ENCODE data around the gene OBSCN. TPM values are rescaled to one million over a fixed set of nuclear protein-coding genes. Genes with fewer than 3 reads are reported as not detected.
"Not testable (repeated sequence)": the region's sequence is repeated elsewhere in the genome, so short reads cannot be mapped to it uniquely, and the experiment has no call there.

The OBSCN gene
- total RNA-seq, 1 donor from 2014 or later, result 25.7 TPM

GRCh38 chr1:228240411-228241240 is 32.8 kb downstream of the OBSCN start:
- peaks cover 5% of the 10 kb centered on the region for H3K27me3 Mint-ChIP-seq (ENCODE audit: unreplicated experiment)
- no peak overlapping the region for H3K27ac Mint-ChIP-seq (ENCODE audit: unreplicated experiment)
- H3K9me3 Mint-ChIP-seq (ENCODE audit: unreplicated experiment), result peaks cover 14% of the 10 kb centered on the region
- no peak overlapping the region for H3K4me3 Mint-ChIP-seq (ENCODE audit: unreplicated experiment)
- H3K4me1 Mint-ChIP-seq (ENCODE audit: low read depth, unreplicated experiment), result no peaks in the 10 kb centered on the region
- no peak for TF ChIP-seq CTCF (IDR thresholded peaks at IDR 0.05; ENCODE audit: partially characterized antibody, unreplicated experiment)
- no peak for DNase-seq
- peaks cover 61% of the 10 kb centered on the region for H3K36me3 Mint-ChIP-seq (ENCODE audit: unreplicated experiment)

GRCh38 chr1:228241259-228241658 is 33.4 kb downstream of the OBSCN start:
- no peak overlapping the region for H3K4me3 Mint-ChIP-seq (ENCODE audit: unreplicated experiment)
- no peak for TF ChIP-seq CTCF (IDR thresholded peaks at IDR 0.05; ENCODE audit: partially characterized antibody, unreplicated experiment)
- peaks cover 7% of the 10 kb centered on the region for H3K27me3 Mint-ChIP-seq (ENCODE audit: unreplicated experiment)
- H3K27ac Mint-ChIP-seq (ENCODE audit: unreplicated experiment), result no peak overlapping the region
- H3K4me1 Mint-ChIP-seq (ENCODE audit: low read depth, unreplicated experiment), result no peaks in the 10 kb centered on the region
- no peak for DNase-seq
- H3K36me3 Mint-ChIP-seq (ENCODE audit: unreplicated experiment), result peaks cover 64% of the 10 kb centered on the region
- H3K9me3 Mint-ChIP-seq (ENCODE audit: unreplicated experiment), result peaks cover 15% of the 10 kb centered on the region

- no peak for DNase-seq
- Mint-ChIP-seq H3K4me1 (ENCODE audit: low read depth, unreplicated experiment) (no peaks in the 10 kb centered on the region), H3K9me3 (ENCODE audit: unreplicated experiment) (peaks cover 17% of the 10 kb centered on the region), H3K27ac (ENCODE audit: unreplicated experiment) (no peak overlapping the region), H3K4me3 (ENCODE audit: unreplicated experiment) (no peak overlapping the region), H3K27me3 (ENCODE audit: unreplicated experiment) (peaks cover 9% of the 10 kb centered on the region), H3K36me3 (ENCODE audit: unreplicated experiment) (peaks cover 59% of the 10 kb centered on the region)
- no peak for TF ChIP-seq CTCF (IDR thresholded peaks at IDR 0.05; ENCODE audit: partially characterized antibody, unreplicated experiment)
Observed at GRCh38 chr1:228242409-228242808, 34.6 kb downstream of the OBSCN start.

GRCh38 chr1:228243093-228243492 is 35.2 kb downstream of the OBSCN start:
- H3K4me3 Mint-ChIP-seq (ENCODE audit: unreplicated experiment), result no peak overlapping the region
- no peaks in the 10 kb centered on the region for H3K4me1 Mint-ChIP-seq (ENCODE audit: low read depth, unreplicated experiment)
- no peak for DNase-seq
- peaks cover 17% of the 10 kb centered on the region for H3K9me3 Mint-ChIP-seq (ENCODE audit: unreplicated experiment)
- H3K36me3 Mint-ChIP-seq (ENCODE audit: unreplicated experiment), result peaks cover 59% of the 10 kb centered on the region
- H3K27me3 Mint-ChIP-seq (ENCODE audit: unreplicated experiment), result peaks cover 9% of the 10 kb centered on the region
- no peak for TF ChIP-seq CTCF (IDR thresholded peaks at IDR 0.05; ENCODE audit: partially characterized antibody, unreplicated experiment)
- H3K27ac Mint-ChIP-seq (ENCODE audit: unreplicated experiment), result no peak overlapping the region

- H3K4me1 Mint-ChIP-seq (ENCODE audit: low read depth, unreplicated experiment); H3K4me3 Mint-ChIP-seq (ENCODE audit: unreplicated experiment); H3K27me3 Mint-ChIP-seq (ENCODE audit: unreplicated experiment); H3K27ac Mint-ChIP-seq (ENCODE audit: unreplicated experiment); DNase-seq: not testable (repeated sequence)
- H3K36me3 Mint-ChIP-seq (ENCODE audit: unreplicated experiment), result peaks cover 53% of the 10 kb centered on the region
- H3K9me3 Mint-ChIP-seq (ENCODE audit: unreplicated experiment), result peaks cover 17% of the 10 kb centered on the region
Observed at GRCh38 chr1:228243989-228244388, 36.1 kb downstream of the OBSCN start.

Data from glutamatergic neuron (in vitro differentiated cells).